ENCODE results near the gene CNOT6L.
"Not testable (repeated sequence)": the region's sequence is repeated elsewhere in the genome, so short reads cannot be mapped to it uniquely, and the experiment has no call there.

The CNOT6L gene

DNA sequence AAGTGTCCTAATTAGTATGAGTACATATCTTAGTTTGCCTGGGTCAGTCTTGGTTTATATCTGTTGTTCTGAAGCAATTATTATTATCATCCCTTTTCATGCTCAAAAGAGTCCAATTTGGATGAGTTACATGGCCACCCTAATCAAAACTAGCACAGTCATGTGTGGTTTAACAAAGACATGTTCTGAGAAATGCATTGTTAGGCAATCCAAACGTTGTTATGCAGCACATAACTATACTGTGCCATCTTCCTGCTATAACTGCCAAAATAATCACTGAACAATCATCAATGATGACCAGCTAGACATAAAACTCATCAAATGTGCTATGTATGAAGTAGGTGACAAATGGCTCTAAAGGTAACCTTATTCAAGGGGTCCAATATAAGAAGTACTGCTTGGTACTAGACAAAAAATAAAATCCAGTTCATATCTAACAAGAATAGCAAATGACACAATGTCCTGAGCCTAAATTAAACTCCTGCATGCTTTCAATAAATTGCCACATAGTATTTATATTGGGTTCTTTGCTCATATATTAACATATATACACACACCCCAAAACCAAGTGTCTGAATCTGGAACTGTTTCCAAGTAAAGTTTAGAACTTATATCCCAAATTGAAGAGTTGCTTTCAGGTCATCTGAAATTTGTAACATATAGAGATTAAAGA lies 41.9 kb downstream of the CNOT6L start:
- DNase-seq = peak; percentile 51

DNA sequence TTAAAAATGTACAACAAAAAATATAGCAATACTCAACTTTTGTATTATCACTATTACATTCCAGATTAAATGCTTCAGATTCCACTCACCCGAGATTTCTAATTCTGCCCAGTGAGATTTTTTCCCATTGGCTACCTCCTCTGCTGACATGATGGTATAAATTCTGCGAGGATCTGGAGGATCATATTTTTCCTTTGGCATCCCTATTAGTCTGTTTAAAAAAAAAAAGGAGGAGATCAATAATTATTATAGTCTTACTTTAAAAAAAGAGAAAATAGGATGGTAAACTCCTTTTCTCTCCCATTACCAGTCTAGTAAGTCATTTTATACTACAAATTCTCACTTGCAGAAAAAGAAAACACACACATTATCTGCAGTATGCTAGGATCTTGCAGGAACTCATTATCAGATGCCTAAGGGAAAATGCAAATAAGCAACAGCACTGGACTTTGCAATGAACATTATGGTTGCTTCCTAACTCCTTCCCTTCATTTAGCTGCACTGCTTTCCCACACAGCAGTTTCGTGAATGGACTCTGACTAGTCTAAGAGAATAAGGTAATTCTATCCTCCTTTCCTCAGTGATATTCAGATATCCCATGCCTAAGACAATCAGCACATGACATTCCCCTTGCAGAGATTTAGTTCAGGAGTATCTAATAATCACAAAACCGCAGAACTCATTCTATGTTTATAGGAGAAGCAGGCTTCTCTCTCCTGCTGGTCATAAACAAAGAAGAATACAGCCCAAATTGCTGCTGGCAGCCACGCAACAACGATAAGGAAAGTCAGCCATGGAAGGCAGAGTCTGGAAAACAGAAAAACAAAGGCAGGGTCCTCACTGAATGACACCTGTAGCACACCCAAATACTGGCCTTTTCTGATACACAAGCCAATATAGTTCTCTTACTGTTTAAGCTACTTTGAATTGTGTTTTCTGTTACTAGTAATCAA lies 42.7 kb downstream of the CNOT6L start:
- no peak for DNase-seq

DNA sequence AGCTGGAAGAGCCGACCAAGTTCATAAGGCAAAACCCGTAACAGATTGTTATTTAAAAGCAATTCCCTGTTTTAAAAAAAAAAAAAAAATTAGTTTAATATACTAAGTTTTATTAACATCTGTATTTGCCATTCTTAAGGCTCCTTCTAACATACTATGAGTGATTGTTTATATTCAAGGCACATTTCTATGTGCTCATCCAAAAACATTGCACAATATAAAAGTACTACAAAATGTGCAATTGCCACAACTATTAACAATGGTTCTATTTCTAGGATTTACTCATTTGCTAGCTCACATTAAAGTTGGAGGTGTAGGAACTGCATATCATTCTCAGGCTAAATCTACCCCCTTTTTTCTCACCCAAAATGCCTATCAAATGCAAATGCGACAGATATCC lies 46.1 kb downstream of the CNOT6L start:
- no peak for DNase-seq

DNA sequence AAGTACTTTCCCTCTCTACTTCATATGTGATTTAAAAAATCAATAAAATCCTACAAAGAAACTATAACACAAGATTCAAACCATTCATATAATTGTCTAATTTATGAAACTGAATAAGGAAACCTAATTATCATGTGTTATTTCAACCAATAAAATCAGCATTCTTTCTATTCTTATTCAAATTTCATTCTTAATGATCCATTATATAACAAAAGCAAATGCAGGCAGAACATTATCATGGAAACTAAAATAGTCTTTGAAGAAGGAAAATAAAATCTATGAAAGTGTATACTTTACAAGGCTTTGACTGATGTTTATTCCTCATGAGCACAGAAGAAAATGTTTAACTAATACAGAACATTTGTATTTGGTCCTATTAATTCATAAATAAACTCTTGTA lies 47.6 kb downstream of the CNOT6L start:
- no peak for DNase-seq

DNA sequence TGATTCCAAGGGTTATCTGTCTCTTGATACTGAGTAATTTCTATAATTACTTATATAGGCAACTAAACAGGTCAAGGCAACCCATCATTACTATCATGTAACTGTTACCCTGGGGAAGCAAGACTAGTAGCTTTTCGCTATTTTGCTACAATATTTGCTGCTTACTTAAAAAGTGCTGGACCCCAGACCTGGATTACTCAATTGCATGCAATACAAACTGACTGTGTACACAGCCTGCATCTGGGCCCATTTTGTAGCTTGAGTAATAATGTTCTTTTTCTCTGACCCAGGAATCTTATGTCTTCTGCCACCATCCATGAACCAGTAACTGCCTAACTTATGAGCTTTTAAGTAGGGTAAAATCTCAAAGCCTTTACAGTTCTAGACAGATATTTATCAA lies 53.4 kb downstream of the CNOT6L start:
- DNase-seq = no peak

DNA sequence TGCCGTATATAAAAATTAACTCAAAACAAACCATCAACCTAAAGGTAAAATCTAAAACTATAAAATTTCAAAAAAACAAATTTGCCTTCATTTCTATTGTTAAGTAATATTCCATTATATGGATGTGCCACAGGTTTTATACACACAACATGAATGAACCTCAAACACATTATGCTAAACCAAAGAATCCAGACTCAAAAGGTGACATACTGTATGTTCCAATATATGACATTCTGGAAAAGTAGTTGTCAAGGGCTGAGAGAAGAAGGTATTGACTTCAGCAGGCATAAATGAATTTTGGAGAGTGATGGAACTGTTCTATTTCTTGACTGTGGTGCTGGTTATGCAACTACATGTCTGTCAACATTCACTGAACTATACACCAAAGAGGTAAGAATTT lies 56.6 kb downstream of the CNOT6L start:
- no peak for DNase-seq

DNA sequence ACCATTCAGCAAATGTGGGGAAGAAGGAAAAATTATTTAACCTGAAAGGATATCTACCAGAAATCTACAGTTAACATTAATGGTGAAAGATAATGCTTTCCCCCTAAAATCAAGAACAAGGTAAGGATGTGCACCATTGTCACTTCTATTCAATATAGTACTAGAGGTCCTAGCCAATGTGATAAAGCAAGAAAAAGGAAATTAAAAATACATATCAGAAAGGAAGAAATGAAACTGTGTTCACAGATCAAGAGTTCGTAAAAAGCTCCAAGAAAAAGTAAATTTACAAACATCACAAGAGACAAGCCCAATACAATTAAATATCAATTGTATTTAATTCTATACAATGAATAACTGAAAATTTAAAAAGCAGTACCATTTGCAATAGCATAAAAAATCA lies 57.6 kb downstream of the CNOT6L start:
- no peak for DNase-seq

DNA sequence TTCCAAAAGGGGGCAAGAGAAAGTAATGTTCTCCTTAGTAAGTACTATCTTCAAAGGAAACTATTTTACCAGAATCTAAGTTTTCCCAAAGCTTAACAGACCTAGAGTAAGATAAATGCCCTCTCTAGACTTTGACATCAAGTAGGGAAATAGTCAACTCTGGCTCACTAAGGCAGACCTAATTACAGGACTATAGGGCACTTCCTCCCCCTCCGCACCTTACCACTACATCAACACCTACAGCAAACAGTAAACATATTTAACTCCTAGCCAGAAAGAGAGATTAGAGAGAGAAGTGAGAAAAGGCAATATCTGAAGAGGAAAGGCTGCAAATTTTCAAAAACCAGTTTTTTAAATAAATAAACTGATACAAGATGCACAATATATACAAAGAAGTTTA lies 60.4 kb downstream of the CNOT6L start:
- DNase-seq = no peak

DNA sequence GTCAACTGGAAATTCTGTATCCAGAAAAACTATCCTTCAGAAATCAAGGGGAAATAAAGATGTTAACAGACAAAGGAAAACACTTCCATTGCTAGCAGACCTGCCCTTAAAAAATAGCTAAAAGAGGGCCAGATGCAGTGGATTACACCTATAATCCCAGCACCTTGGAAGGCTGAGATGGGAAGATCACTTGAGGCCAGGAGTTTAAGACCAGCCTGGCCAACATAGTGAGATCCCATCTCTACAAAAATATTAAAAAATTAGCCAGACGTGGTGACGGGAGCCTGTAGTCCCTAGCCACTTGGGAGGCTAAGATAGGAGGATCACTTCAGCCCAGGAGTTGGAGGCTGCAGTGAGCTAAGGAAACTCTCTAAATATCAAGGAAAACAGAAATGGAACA lies 67.4 kb downstream of the CNOT6L start:
- no peak for DNase-seq

DNA sequence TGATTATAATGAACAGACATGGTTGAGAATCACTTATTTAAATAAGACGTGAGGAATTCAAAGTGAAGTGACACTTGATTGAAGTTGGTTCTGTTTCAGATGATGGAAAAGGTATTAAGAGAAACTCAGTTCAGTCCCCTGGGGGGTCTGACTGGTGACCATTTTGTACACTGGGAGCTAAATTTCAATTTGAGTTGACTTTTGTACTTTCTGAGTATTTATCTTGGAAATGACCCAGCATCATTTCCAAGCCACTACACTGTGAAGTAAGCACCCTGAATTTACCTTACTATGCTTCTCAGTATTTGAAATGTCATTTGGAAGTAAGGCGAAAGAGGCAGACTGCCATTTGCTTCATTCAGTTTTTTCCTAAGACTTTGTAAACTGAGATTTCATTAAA lies 73.4 kb downstream of the CNOT6L start:
- no peak for DNase-seq

DNA sequence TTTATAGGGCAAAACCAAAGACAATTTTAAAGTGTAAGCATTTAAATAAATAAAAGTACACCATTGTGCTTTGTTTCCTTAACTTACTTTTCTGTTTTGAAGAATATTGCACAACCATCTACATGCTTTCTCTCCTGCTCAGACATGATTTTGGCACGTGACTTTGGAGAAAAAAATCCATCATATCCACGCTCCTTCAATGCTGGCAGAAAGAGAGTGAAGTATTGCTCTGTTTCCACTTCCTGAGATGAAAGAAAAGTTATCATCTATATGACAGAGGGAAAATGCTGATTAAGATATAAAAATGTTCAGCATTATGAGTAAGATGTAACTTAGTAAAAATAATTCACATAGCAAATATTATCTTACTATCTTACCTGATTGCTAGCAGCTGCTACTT lies 77.1 kb downstream of the CNOT6L start:
- no peak for DNase-seq

DNA sequence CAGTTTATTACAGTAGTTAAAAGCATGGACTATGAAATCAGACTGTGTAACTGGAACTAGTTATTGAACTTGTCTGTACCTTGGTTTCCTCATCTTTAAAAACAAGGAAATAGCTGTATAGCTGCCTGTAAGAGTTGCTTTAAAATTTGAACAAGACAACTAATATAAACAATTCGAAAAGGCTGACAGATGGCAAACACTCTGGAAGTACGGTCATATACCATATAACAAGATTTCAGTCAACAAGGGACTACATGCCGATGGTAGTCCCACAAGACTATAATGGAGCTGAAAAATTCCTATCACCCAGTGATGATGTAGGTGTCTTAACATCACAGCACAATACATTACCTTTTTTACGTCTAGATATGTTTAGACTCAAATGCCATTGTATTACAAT lies 78.7 kb downstream of the CNOT6L start:
- no peak for DNase-seq

DNA sequence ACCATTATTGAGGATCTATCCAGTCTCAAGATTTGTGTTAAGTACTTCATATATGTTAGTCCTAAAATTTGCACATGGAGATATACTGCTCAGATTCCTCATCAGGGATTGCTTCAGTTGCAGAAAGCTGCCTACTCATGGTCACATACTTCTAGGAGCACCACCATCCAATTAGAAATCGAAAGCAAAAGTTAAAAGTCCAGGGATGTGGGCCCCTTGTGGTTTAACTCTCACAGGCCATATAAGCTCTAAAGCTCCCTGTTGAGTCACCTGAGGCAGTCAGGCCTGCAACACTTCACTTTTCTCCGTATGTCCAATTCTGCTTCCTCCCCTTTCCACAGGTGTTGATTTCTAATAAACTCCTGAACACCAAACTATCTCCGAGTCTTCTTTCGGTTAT lies 84.2 kb downstream of the CNOT6L start:
- DNase-seq = peak; percentile 77

DNA sequence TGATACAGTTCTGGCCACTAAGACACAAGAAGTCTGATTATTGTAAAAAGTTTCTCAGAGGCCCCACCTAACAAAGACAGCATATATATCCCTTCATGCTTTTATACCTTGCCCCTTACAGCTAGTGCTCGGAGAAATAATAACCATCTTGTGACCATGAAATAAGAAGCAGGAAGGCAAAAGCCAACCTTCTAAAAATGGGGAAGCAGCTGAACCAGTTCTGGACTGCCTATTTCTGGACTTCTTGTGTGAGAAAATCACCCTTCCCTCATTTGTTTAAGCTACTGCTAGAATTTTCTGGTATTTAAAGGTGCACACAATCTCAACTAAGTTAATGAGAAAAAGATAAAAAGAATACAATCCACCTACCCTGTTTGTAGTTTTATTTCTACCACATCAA lies 87.5 kb downstream of the CNOT6L start:
- DNase-seq = no peak

DNA sequence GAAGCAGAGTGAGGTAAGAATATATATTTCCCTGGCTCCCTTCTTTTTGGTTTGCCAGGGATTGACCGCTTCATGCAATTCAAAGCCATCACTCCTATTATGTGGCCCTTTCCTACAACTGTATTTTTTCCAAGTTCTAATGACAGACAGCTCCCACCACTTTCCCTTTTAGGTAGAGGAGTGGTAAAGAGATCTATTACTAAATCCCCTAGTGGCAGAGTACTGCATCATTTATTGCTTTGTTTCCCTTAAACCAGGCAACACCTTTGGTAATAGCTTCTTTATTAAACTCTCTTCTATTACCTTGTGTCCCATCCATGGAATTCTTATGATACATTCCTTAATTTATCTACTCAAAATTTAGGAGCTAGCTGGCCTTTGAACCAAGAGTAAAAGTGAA lies 90.7 kb downstream of the CNOT6L start:
- DNase-seq = no peak

DNA sequence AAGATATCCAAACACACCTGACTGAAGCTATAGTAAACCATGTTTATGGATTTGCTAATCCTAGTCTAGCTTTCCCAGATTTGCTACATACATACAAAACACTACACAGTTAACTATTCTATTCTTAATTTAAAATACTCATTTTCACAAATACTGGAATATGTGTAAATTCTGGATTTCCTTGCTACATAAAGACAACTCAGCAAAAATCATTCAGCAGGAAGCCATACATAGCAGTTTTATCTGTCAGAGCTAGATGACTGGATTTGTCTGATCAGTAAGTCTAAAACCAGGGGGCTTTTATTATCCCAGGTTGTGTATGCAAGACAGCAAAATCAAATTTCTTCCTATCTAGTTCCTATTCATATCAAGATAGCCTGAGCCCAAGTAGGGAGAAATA lies 98.1 kb downstream of the CNOT6L start:
- no peak for DNase-seq

DNA sequence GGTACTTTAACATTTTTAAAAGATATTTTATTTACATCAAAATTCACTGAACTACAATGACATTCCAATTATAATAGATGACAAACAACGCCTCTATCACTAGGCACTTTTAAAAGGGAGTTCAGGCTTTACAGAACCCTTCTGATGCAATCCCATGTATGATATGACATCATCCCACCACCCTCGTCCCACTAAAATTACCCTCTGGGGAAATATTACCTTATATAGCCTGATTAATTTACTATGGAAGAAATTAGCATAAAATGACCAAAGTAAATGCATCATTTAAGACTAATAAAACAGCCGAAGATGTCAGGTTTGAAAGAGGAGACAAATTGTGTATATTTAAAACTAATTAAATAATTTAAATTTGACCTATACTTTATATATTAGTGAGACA lies 100.7 kb downstream of the CNOT6L start:
- DNase-seq = not testable (repeated sequence)

DNA sequence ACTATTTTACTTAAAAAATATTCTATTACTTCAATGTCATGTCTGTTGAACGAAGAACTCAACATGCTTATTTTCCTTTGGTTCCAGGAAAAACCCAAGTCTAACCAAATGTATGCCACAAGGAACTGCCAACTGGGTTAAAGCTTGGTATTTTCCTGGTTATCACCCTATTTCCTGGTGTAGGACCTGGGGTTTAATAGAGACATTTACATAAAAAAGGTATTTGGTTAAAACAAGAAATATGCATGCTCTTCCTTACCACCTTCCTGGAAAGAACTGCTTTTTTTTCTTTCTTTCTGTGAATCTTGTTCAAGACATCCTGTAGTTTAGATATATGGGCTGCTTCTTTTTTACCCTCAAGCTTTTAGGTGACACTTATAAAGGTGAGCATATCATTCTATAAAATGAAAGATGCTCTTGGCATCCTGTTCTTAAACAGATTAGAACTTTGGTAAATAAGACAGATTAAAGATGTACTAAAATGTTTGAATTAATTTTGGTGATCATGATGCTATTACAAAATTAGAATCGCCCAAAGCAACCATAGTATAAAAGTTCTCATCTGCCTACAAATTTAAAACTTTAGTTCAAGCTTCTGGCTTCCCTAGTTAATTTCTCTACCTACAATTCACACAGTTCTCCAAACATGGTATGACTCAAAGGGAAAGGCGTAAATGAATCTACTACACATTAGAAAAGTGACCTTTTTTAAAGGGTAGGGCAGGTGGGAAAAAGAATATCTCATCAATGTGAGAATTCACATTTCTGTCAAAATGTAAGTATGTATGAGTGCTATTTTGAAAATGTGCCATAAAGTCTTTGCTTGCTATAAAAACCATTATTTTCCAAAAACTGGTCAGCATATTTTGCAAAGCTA lies 103.5 kb downstream of the CNOT6L start:
- peak; percentile 35 for DNase-seq

DNA sequence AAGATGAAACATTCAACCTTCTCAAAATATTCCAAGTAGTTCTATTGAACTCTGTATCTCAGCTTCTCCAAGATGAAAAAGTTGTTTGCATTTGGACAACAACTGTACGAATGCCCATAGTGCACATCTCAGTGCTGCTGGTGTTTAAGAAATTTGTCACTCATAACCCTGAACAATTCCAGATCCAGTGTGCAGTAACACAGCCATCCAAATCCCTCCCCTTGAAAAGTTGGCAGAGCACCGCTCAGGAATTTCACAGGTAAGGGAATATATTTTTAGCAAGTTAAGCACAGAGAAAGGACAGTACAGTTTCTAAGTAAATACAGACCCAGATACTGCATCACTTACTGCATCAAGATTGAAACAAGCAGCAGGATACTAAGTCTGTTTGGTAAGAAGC lies 104.7 kb downstream of the CNOT6L start:
- no peak for DNase-seq

DNA sequence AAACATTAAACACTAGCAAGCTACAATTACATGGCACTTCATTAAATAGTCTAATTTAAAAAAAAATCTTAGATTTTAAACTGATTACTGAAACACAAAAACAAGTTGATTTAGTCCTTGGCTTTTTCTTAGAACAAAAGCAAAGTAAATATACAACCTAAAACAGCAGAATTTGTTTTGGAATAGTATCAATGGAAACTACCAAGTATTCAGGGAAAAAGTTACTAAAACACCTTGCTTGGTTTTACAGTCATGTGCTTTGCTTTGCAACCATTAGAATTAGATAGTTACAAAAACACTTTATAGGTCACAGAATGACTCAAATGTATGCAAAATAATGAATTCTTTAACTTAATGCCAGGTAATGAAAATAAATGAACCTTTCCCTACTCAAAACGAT lies 105.3 kb downstream of the CNOT6L start:
- DNase-seq = no peak

DNA sequence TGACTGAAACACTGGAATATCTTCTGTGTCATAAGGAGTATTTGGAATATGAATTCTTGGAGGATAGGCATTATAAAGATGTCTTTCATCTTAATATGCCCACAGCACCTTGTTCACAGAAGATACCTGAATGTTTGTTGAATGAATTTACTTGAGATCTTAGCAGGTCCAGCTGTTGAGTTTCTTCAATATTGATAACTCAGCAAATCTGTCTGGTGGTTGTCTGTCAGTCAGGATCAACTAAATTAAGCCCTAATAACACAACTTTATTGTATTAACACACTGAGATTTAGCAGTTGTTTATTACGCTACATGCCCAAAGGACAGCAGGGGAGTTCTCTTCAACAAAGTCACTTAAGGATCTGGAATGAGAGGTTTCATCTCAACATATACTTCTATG lies 106.5 kb downstream of the CNOT6L start:
- DNase-seq = no peak

DNA sequence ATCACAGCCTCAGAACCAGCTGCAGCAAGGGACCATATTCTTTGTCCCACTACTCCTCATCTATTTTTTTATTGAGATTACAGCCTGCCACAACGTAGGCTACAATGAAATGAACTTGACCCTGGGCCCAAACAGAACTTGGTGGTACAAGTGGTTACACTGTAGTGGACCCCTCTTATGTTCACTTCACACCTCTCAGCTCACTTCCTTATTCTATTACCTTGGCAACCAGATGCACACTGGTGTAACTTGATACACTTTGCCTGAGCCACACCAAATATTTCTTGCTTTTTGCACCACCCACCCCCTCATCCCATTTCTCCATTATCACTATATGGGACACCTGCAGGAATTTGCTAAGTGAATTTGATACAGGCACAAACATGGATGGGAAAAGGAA lies 107.7 kb downstream of the CNOT6L start:
- no peak for DNase-seq

DNA sequence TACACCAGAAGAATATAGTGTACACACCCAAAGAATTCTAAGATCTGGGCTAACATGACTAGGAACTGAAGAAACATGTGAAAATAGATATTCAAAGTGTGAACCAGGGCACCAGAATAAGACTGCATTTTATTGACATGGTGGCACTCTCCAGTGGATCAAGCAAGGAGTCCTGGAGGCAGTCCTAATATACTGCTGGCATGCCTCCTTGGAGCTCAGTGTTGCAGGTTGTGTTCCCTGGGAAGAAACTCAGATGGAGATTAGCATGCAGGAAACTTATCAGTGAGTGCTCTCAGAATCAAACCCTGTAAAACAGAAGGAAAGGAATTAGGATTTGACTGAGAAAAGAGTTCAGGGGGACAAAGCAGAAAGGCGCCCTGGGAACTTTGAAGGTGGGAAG lies 108.5 kb downstream of the CNOT6L start:
- no peak for DNase-seq

DNA sequence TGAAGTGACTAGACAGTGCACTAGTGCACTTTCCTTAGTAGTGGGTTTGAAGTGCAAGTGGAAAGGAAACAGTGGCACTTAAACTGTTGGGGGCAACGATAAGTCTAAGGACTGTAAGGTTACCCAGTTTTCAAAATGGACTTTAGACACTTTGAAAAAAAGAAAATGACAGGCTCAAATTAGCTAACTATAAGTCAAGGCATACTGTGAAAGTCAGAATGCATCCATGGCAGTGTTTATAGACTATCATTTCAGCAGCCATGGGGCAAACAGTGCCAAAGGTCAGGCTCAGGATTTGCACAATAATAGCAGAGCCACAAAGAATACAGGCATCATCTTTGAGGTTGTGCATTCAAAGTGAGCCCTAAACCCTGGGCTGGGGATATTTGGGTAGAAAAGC lies 109.1 kb downstream of the CNOT6L start:
- DNase-seq = no peak
